Measurements from ENCODE around the gene NBEA. TPM values are rescaled to one million over a fixed set of nuclear protein-coding genes. Genes with fewer than 3 reads are reported as not detected.

The NBEA gene
- polyA plus RNA-seq, 3 donors, result 14.9 to 16.5 (median 15.3) TPM

GRCh38 chr13:35474496-35475211 lies 532.6 kb downstream of the NBEA start:
- DNase-seq, result no peak

- no peak for DNase-seq
These were observed 533.3 kb downstream of the NBEA start for GRCh38 chr13:35475212-35475959.

DNA sequence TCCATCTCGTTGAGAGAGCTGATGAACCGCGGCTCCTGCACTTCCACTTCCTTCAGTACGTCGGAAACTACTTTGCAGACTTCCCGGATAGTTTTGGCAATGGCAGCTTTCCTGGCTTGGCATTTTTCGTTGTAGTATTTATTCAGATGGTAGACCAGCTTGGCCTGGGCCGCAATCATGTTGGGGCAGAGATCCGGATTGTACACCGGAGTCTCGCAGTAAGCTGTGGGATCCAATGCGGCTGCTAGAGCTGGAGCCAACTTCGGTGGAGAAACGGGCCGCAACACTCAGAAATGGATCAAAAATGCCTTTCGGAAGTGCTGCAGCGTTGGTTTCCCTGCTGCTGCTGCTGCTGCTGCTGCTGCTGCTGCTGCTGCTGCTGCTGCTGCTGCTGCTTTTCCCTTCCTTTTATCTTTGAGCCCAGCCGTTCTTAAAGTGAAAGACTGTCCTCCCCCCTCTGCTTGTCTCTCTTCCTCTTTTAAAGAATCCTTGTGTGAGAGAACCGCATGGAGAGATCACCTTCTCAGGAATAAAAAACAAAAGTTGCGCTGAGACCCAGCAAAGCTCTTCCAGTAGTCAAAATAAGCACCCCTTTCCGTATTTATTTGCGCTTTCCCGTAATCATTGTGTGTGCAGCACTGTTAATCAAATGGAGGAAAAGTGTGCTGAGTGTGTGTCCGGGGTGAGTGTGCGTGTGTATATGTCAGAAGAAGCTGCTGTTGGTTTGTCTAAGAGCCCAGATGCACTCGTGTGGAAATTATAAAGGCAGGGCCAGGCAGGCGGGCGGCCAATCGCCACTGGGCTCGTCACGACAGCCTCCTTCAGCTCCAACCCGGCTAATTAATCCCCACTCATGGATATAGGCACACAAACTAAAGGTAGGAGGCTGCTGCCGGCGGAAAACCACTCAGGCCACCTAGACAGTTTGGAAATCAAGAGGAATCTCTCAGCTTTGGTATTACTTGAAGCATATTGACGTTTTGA lies 534.2 kb downstream of the NBEA start, which contains the start of gene MAB21L1:
TSS of gene MAB21L1 (minus strand) at position 730 of the 984 bp plus-strand sequence. CDS start at position 179, 551 bp downstream.
- DNase-seq, result no peak

GRCh38 chr13:35477386-35477946 lies 535.4 kb downstream of the NBEA start:
- no peak for DNase-seq

DNA sequence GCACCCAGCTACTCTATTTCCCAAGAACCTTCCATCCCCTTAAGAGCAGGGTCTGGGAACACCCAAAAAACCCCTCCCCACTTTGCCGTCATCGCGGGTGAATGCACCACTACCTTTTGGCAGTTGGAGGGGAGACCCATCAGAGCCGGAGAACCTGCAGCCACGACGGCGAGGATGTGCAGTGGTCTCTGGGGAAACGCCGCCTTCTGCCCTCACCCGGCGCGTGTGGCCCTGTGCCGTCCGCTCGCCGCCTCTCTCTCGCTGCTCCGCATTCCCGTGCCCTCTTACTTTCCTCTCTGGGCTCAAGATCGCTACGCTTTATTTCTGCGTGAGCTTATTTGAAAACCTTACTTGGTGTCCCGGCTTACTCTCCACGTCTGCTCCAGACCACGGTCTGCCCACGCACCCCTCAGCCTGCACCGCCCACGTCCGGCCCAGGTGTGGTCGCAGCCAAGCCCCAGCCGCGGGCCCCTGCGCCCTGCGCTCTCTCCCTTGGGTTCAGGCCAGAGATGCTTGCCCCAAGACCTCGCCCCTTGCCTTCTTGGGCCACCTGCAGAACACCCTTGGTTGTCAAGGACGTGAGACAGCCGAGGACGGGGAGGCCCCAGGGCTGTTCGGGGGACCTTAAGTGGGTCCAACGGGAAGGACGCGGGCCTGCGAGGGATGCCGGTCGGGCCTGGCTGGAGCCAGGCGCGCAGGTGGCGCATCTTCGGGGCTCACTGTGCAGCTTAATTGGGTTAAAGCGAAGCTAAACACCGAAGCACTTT lies 536.4 kb downstream of the NBEA start:
- no peak for DNase-seq

DNA sequence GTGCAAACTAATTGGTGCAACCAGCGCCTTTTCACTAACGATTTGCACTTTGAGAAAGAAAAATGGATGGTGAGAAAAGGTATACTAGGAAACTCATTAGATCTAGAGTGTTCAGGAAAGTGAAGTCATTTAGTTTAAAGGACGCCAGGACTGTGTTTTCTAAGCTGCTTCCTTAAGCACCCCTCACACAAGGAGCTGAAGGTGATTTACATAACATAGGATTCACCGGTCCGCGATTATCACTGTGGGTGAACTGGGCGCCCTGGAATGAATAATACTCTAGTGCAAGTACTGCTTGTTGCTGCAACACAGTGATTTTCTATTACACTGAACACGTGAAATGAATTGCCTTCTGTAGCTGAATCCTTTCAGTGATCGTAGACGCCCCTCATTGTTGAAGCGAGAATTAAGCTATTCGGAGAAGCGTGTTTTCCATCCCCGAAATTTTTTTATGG lies 537.0 kb downstream of the NBEA start:
- no peak for DNase-seq

GRCh38 chr13:35479706-35480105 lies 537.6 kb downstream of the NBEA start:
- no peak for DNase-seq

DNA sequence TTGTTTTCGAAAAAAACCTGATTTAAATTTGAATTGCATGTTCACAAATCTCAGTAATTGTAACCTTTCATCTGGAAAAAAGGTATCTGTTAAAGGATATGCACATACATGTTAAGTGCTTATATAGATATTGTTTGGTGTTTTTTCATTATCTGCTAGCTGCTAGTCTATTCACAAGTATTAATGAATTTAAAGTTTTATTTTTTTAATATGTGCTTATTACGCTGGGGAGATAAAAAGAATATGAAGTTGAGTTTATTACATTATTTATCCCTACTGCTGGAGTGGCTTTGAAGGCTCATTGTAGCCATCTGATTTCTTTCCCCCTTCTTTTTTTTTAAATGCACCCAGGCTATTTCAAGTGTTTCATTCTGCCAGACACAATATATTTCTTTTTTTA lies 538.3 kb downstream of the NBEA start:
- DNase-seq, result no peak

GRCh38 chr13:35481777-35482176 lies 539.7 kb downstream of the NBEA start:
- no peak for DNase-seq

DNA sequence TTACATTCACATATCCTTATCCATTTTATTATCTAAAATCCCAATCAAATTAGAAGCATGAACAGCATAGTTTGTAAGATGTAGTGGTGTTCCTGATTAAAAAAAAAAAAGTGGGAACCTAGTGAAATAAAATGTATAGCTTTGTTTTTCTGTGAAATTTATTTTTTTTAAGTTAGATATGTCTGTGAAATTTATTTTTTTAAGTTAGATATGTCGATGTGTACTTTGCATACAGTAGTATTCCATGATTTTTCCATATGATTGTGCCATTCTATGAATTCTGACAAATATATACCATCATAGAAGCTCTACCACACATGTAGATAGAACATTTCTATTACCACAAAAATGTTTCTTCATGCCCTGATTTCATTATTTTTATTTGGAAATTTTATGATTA lies 540.5 kb downstream of the NBEA start:
- DNase-seq, result no peak

DNA sequence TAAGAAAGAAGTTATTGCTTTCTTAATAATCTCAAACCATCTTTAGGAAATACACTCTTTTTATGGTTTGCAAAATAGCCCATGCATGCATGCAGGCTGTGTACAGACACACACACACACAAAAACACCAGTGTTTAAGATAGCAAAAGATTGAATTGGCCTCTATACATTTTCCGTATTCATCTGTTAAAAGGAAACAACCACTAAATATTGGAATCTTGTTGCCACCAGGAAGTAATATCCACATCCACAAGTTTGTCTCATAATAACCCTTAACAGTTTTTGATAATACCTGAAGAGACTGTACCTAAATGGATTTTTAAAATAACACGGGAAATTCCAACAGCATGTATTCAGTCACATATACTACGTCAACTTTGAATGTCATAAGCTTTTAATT lies 541.7 kb downstream of the NBEA start:
- DNase-seq, result no peak

DNA sequence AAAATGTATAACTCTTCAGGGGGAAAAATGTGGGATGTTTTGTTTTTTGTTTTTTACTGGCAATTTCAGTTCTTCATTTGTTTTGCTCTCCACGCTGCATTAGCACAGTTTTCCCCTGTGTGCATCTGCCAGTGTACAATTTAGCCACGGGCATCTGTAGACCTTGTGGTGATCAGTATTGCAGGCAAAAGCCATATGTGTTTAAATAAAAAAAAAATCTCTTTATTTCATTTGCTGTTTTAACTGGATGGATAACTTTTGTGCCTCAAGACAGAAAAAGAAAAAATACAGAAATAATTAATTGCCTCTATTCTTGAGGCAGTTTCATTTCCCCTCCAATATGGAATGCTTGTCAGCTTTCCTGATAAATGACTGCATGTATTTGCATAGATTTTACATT lies 542.3 kb downstream of the NBEA start:
- no peak for DNase-seq

DNA sequence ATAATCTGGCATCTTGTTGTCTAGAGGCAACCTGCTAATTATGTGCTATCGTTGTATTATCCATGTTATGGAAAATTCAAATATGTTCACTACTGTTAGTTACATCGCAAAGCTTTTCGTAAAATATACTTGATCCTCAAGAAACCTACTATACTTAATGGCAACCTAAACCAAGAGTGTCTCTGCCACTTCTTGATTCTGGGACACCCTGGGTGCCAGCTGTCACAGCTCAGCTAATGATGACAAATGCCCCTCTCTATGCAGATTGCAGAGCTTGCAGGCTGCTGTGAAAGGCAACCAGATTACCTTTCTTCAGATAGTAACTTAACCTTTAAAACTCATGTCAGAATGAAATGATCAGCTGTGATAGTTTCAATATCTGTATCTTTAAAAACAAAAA lies 543.4 kb downstream of the NBEA start:
- DNase-seq, result no peak

- no peak for DNase-seq
These were observed 547.0 kb downstream of the NBEA start for GRCh38 chr13:35489050-35489449.

GRCh38 chr13:35496006-35496405 lies 553.9 kb downstream of the NBEA start:
- DNase-seq, result no peak

GRCh38 chr13:35496761-35497386 lies 554.8 kb downstream of the NBEA start:
- DNase-seq, result no peak

DNA sequence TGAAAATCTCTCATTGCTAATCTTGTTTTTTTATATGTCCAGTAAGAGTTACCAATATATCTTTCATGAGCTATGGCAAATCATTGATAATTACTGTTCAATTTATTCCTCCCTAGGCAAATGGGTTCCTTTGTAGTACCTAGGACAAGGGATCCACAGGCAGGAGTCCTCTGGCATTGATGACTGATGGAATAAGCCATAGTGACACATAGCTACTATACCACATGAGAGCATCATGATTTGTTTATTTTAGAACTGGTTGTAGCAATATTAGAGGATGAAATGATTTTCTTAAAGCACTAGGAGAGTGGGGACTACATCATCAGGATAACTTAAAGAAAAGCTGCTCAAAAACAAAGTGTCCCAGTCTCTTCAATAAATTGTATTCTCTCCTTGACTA lies 556.2 kb downstream of the NBEA start:
- no peak for DNase-seq

DNA sequence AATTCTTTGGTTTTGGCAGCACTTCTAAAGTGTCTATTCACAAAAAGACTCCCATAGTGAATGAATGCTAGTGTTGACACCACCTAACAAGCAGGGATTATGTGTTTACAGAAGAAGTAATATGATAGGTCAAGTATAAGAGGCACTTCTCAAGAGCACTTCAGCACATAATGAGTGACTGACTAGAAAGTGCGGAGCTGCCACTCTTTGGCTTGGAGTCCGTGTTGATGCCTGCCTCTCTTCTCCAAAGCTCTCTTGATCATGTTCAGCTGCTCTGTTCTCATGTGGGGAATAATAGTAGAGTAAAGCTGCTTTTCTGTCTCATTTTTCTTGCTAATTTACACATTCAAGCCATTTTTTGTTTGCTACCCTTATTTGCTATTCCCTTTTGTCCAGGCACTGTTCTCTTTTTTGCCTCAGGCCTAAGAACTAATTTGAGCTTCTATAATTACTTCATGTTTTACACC lies 557.2 kb downstream of the NBEA start:
- DNase-seq, result no peak

DNA sequence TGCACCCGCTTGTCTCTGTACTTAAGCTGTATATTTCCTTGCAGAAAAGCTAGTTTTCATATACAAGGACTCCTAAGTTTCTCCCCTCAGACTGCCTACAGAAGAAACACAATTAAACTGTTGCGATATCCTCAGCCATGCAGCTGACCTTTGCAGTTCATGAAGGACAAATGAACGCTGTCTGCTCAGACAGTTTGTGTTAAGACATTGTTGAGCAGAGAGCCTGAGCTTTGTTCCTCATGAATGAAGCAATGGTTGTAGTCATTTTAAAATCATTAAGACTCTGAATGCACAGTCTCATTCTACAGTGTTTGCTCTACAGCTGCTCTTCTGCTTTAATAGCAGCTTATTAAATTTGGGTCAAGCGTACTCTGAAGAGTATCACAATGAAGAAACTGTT lies 557.6 kb downstream of the NBEA start:
- DNase-seq, result no peak

DNA sequence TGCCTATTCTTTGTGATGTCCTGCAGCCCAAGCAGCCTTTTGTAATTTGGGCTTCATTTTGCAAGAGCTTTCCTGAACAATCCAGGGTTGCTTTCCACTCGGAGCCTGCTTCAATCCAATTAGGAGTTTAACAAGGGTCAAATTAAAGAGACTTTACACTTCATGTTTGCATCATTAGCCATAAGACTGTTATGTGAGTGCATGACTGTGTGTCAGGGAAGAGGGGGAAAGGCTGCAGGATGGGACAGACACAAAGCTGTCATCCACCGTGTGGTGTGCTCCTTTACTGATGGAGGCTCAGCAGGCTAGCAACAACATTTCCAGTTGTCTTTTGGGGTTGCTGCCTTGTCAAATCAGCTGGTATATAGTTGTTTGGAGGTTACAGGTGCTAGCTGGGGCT lies 558.1 kb downstream of the NBEA start:
- DNase-seq, result no peak

Data from renal pelvis (tissue), 4 donors.